HepG2 (cell line): ENCODE data around the gene KHK.

Experiments
- EED ChIP-seq: sonication (generic); formaldehyde crosslinking; IDR thresholded peaks from 2 replicates; pipeline ENCODE4 v1.5.0; 2020; ENCODE audit warnings: mild to moderate bottlenecking, missing genetic modification reagents
- FOXM1 ChIP-seq: sonication (generic); formaldehyde crosslinking; IDR thresholded peaks from 2 replicates; pipeline ENCODE4 v1.5.0; 2020; ENCODE audit warnings: missing genetic modification reagents
- PHF20 ChIP-seq: sonication (generic); formaldehyde crosslinking; IDR thresholded peaks from 2 replicates; pipeline ENCODE4 v1.5.0; 2020; ENCODE audit warnings: mild to moderate bottlenecking, missing genetic modification reagents
- POLR2AphosphoS5 ChIP-seq: IDR thresholded peaks from 2 replicates; pipeline ENCODE4 v1.6.1; 2012; ENCODE audit warnings: low read depth, low read length
- TAF1 ChIP-seq: sonication (generic); formaldehyde crosslinking; IDR thresholded peaks from 2 replicates; pipeline ENCODE4 v1.4.0; 2020; ENCODE audit warnings: missing genetic modification reagents
- ZNF292 ChIP-seq: sonication (generic); formaldehyde crosslinking; IDR thresholded peaks from 2 replicates; pipeline ENCODE4 v1.8.1; 2022; ENCODE audit warnings: mild to moderate bottlenecking, low read depth, missing genetic modification reagents, borderline replicate concordance
- TF ChIP-seq, protein P1 (sequence below): sonication (generic); formaldehyde crosslinking; IDR thresholded peaks from 2 replicates; pipeline ENCODE4 v1.5.0; 2020; ENCODE audit warnings: mild to moderate bottlenecking, missing genetic modification reagents, moderate library complexity

GRCh38 chr2:27102329-27102728, 15.8 kb downstream of the KHK start:
- TF ChIP-seq POLR2AphosphoS5, result no peak
- no peak for TF ChIP-seq TAF1 (CRISPR knock-in tag)
- TF ChIP-seq, protein P1, sequence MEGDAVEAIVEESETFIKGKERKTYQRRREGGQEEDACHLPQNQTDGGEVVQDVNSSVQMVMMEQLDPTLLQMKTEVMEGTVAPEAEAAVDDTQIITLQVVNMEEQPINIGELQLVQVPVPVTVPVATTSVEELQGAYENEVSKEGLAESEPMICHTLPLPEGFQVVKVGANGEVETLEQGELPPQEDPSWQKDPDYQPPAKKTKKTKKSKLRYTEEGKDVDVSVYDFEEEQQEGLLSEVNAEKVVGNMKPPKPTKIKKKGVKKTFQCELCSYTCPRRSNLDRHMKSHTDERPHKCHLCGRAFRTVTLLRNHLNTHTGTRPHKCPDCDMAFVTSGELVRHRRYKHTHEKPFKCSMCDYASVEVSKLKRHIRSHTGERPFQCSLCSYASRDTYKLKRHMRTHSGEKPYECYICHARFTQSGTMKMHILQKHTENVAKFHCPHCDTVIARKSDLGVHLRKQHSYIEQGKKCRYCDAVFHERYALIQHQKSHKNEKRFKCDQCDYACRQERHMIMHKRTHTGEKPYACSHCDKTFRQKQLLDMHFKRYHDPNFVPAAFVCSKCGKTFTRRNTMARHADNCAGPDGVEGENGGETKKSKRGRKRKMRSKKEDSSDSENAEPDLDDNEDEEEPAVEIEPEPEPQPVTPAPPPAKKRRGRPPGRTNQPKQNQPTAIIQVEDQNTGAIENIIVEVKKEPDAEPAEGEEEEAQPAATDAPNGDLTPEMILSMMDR (CRISPR knock-in tag), result no peak
- no peak for TF ChIP-seq PHF20 (CRISPR knock-in tag)
- no peak for TF ChIP-seq ZNF292 (CRISPR knock-in tag)
- no peak for TF ChIP-seq FOXM1 (CRISPR knock-in tag)
- no peak for TF ChIP-seq EED
